Activated CD8-positive, alpha-beta memory T cell treated with anti-CD3 and anti-CD28 coated beads for 24 hours (primary cell): Measurements from ENCODE around the gene TNFRSF13B.
"Not testable (repeated sequence)": the region's sequence is repeated elsewhere in the genome, so short reads cannot be mapped to it uniquely, and the experiment has no call there.

Experiments
- DNase-seq: peaks from one replicate; pipeline ENCODE4 v3.0.0-alpha.2; 2020

The TNFRSF13B gene

DNA sequence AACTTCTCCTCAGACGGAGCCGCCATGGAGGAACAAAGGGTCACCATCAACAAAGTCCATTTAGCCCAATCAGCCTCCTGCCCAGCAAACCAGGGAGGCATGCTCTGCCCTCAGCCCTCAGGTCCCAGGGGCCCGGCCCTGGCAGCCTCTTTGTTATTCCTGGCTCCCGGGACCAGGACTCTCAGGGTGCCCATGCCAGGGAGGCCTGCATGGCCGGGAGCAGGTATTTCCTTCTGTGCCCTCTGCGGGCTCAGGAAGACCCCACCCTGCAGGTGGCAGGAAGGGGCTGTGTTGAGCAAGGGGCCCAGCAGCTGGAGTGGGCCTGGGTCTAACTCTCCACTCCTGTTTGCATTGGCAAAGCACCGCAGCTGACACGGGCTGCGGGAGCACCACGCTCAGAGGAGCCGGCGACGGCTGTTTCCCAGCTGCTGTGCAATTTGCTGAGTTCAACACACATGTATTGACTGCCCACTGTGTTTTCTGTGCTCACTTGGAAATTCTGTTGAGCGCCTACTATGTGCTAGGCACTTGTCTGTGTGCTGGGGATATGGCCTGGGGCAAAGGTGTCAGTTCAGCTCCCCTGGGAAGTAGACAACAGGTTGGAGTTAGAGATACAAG, 33.2 kb upstream of the TNFRSF13B start:
- not testable (repeated sequence) for DNase-seq

DNA sequence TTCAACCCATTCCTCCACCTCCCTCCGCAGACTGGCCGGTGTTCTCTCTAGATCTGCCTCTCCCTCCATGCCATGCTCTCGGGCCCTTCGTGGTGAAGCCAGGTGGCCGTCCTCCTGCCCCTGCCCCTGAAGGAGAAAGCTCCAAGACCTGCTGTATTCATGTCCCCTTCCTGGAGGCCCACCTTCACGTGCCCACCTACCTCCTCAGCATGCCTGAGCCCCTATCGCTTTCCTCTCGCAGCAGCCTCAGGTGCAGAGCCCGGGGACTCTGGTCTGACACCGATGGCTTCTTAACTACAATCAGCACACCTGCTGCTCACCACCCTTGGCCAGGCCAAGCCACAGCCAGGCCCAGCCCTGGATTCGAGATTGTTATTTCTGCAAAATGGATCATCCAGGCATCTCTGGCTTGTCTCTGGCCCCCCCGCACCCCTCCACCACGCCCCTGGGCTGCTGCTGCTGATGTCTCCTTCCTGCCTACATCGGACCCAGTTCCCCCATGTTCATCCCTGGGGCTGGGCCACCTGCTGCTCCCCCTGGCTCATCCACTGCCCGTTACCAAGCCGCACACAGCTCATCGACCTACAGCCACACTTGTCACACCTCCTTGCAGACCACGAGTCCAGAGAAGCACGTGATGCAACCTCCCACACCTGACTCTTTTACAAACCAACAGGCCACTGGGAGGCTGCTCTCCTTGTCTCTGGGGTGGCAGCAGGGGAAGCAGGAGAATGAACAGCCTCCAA, 32.5 kb upstream of the TNFRSF13B start:
- no peak for DNase-seq

DNA sequence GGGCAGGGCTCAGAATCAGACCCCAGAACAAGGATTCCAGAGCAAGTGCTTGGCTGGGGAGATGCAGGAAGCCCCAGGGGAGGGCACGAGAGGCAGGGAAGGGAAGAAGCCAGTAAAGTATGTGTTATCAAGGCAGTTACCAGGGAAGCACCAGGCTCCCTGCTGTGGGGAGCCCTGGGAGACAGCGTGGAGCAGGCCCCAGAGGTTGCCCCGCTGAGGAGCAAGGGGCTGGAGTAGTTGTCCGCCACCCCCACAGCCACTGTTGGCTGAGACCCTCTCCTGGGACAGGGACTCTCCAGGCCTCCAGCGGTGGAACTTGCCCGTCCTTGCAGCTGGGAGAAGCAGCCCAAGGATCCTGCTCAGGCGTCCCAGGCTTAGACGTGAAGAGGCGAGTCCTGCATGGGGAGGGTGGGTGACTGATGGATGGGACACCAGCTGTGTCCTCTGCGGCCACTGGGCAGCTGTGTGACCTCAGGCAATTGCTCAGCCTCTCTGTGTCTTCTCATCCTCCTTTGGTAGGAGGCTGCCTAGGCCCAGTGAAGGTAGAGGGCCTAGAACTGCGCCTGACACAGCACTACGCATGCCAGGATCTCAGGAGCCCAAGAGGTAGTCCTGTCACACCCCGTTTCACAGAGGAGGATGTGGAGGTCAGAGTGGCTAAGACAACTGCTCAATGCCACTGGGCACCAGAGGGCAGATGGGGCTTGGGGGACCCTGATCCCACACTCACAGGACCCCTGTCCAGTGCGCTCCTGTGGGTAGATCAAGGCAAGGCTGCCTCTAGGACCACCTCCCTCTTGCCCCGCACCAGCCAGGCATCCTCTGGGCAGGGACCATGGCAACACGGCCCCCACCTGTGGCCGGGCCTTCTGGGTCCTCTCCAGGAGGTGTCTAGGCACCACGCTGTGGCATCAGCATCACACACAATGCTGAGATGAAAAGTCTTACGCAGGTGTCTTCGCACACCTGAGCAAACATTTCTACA, 31.1 kb upstream of the TNFRSF13B start:
- not testable (repeated sequence) for DNase-seq

DNA sequence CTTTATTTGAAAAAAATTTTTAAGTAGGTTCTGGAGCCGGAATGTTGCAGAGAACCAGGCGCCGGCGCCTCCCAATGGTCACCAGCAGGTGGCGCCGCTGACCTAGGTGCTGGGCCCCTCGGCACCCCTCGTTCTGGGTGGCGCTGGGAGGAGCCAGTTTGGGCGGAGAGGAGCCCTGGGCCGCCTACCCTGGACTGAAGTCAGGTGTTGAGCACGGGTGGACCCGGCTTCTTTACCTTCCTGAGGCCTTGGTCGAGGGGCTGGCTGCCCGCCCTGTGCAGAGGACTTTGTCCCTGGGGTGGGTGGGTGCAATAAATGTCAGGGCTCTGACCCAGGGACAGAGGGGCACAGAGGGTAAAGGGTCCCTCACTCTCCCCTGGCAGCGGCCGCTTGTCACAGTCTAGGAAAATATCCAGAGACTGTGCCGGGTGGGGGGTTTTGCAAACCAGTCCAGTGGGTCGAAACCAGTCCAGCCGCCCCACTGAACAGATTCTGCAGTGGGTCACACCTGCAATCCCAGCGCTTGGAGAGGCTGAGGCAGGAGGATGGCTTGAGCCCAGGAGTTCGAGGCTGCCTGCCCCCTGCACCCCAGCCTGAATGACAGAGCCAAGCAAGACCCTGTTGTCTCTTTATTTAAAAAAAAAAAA, 30.1 kb upstream of the TNFRSF13B start:
- peak; percentile 92 for DNase-seq

DNA sequence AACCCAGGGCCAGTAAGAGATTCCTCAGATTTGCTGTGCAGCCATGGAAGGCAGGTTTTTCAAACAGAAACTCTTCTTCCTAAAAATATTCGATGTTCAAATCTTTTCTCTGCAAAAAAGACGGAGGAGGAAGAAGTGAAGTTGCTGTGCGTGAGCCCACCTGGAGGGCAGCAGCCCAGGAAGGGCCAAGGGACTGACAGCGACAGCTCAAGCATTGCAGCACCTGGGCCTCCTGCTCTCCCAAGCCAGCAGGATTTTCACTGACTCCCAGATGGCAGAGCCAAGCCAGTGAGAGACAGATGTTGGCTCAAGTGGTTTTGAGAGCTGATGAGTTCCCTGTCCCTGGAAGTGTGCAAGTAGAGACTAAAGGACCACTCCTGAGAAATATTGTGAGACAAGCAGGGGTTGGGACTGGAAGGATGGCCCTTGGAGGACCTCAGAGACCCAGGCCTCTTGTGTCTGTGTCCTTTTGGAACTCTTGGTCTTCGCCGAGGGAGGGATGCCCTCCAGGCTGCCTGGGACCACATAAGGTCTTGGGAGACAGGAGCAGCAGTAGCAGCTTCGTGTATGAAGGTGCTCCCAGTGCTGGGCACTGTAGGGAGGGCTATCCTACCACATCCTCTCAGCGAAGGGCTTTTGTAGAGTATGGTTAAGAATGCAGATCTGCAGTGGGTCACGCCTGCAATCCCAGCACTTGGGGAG, 29.3 kb upstream of the TNFRSF13B start:
- no peak for DNase-seq

DNA sequence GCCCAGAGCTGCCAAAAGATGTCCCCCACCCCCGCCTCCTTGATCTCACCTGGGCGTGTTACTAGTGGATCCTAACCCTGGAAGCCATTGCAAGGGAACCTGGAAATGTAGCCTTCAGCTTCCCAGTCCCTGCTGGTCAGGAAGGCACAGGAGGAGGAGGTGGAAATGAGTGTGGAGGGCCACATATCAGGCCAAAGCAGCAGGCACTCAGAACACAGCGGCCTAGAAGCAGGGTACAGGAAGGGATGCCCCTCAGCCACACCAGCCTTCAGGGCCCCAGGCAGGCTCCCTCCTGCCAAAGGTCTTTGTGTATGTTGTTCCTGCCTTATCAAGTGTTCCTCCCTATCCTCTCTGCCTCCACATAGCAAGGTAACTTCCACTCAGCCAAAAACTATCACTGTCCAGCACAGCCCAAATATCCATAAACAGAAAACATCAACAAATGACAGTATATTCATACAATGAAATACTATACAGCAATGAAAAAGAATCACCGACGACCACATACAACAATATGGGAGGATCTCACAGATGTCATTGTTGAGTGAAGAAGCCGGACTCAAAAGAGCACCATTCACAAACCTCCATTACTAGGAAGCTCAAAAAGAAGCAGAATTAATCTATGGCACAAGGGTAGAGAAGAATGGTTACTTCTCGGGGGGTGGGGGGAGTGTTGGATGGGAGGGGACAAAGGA, 28.2 kb upstream of the TNFRSF13B start:
- no peak for DNase-seq

DNA sequence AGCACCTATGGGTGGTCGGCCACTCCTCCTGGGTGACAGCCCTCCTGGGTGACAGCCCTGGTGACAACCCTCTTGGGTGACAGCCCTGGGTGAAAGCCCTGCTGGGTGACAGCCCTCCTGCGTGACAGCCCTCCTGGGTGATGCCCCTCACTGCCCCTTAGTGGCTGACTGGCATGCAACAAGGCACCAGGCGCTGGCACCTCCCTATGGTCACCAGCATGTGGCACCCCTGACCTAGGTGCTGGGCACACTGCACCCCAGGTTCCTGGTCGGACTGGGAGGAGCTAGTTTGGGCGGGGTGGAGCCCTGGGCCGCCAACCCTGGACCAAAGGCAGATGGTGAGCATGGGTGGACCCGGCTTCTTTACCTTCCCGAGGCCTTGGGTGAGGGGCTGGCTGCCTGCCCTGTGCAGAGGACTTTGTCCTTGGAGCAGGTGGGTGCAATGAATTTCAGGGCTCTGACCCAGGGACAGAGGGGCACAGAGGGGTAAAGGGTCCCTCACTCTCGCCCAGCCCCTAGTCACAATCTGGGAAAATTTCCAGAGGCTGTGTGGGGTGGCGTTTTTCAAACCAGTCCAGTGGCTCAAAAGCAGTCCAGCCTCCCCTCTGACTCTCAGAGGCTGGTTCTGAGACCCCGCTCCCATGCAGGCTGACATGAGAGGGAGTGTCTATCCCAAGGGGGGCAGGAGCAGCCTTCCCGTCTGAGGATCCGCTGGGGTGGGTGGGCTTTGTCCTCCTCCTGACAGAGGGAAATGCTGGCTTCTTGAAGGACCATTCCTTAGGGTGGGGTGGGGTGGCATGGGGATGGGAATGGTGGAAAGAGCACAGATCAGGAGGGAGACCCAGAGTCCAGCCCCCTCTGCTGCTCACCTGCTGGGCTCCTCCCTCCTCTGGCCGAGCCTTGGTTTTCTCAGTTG, 25.9 kb upstream of the TNFRSF13B start:
- peak; percentile 86 for DNase-seq

DNA sequence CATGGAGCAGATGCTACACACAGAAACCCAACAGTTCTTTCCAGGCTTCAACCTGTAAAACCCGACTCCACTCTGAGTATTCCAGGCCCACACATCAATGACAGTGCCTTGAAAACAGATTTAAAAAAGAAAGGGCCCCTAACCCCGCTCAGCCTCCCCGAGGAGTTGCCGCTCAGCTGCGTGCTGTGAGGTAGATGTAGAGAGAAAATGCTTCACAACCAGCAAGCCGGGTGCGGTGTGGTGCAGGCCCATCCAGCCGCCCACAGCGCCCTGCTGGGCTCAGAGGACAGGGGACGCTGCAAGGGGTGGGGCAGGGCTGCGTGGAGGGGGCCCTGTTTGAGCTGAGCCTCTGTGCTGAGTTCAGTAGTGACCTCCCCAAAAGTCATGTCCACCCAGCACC, 24.8 kb upstream of the TNFRSF13B start:
- DNase-seq = not testable (repeated sequence)

DNA sequence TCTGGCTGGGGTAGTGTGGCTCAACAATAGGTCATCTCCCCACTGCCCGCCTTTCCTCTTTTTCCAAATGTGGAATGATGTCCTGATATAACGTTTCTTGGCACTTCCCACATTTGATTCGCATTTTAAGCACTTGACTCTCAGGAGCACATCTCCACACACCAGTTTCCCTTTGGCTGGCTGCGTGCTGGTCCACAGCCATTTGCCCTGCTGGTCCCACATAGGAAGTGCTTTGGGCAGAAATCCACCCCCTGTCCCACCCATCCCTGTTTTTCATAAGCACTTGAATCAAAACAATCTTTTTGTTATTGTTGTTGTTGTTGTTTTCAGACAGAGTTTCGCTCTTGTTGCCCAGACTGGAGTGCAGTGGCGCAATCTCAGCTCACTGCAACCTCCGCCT, 24.0 kb upstream of the TNFRSF13B start:
- no peak for DNase-seq

DNA sequence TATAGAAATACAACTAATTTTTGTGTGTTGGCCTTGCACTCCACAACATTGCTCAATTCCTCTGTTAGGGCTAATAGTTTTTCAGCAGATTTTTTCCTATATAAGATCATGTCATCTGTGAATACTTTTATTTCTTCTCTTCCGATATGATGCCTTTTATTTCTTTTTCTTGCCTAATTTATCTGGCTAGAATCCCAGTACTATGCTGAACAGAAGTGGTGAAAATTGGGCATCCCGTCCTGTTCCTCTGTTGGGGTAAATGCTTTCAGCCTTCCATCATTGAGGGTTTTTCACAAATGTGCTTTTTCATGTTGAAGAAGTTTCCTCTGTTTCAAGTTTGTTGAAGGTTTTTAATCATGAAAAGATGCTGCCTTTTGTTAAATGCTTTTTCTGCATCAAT, 22.7 kb upstream of the TNFRSF13B start:
- DNase-seq = no peak

DNA sequence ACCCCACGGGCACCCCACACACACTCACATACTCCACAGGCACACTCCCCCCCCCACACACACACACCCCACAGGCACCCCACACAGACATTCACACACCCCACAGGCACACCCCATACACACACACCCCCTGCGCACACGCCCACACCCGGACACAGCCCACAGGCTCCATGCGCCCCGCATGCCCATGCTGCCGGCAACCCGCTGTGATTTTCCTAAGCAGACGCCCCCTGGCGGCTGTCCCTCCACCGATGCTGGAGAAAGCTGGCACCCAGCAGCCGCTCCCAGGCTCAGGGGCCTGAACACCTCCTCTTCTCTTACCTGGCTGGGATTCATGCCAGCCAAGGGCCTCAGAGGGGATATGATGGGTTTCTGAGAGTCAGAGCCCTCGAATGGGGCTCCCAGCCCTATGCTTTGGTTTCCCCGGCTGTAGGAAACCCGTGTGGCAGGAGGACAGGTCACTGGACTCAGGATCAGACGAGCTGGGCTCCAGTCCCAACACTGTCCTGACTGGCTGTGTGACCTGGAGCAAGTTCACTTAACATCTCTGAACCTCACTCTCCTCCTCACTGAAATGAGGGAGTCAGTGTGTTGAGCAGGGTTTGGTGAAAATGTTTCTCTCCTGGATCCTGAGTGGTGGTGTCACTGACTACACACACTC, 19.6 kb upstream of the TNFRSF13B start:
- peak; percentile 91 for DNase-seq

DNA sequence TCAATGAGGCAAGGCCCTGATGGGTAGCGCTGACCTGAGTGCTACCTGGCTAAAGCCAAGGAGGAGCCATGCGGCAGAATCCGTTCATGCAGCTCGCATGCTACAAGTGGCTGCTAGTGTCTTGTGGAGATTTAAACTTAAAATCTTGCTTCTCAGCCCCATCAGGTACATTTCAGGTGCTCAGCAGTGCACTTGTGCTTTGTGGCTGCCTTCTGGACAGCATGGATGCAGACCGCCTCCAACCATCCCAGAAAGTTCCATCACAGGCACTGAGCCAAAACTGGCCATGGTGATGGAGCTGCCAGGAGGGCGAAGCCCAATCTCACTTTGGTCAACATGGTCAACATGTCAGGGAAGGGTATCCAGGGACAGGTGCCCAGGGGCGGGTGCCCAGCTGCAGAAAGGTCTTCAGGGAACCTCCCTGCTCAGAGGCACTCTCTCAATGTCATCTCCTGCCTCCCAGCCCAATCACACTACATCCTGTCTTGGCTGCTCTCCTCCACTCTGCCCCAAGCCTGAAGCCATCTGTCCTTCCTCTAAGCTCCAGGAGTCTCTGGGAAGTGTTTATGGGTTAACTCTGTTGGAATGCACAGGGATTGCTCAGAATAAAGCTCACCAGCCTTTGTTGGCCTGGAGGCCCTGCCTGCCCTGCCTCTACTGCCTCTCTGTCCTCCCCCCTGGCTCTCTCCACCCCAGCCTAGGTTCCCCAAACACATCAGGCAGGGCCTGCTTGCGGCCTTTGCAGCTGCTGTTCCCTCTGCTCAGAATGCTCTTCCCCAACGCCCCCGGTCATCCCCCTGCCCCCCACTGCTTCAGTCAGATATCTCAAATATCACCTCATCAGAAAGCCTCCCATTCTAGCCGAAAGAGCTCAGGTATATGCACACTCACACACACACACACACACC, 18.3 kb upstream of the TNFRSF13B start:
- no peak for DNase-seq

DNA sequence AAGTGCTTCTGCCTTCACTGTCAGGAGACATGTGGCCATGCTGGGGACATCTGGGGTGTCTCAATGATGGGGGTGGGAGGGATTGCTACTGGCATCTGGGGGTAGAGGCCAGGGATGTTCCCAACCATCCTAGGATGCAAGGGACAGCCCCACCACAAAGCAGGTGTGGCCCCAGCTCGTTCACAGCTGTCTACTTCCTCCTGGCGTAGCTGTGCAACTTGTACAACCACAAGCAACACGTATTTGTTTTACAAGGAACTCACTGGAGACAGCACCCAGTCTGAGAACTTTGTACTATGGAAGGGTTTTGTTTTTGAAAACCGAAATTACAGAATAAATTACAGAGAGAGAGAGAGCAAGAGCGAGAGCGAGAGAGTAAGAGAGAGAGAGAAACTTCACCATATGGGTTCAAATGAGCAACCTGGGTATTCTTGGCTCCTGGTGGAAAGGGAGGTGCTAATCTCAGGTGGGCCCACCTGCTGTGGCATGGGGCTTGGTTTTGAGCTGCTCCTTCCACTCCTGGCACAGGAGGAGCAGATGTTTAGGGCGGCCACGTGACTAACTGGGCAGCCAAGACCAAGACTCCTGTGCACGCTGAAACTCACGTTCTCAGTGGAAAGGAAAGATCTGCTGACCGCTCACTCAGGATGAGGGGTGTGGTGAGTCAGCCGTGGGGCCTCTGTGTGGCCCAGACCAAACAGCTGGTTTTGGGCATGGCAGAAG, 17.5 kb upstream of the TNFRSF13B start:
- DNase-seq = no peak

DNA sequence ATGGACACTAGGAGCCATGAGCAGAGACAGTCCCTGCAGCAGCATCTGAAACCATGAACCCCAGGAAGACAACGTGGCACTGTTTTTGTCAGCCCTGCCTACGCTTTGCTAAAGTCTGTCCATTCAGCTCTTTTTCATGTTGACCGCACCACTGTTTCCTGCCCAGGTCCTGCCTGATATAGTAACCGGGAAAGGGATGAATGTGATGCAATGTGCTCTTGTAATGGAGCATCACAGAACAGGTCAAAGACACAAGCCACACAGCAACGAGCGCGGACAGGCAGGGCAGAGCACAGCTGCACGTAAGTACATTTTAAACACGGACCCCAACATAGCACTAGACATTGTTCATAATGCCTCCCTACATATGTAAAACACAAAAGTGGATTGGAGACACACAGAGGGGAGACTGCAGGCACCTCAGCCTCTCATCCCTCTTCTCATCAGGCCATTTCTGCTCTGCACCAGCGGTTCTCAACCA, 16.9 kb upstream of the TNFRSF13B start:
- DNase-seq = no peak

DNA sequence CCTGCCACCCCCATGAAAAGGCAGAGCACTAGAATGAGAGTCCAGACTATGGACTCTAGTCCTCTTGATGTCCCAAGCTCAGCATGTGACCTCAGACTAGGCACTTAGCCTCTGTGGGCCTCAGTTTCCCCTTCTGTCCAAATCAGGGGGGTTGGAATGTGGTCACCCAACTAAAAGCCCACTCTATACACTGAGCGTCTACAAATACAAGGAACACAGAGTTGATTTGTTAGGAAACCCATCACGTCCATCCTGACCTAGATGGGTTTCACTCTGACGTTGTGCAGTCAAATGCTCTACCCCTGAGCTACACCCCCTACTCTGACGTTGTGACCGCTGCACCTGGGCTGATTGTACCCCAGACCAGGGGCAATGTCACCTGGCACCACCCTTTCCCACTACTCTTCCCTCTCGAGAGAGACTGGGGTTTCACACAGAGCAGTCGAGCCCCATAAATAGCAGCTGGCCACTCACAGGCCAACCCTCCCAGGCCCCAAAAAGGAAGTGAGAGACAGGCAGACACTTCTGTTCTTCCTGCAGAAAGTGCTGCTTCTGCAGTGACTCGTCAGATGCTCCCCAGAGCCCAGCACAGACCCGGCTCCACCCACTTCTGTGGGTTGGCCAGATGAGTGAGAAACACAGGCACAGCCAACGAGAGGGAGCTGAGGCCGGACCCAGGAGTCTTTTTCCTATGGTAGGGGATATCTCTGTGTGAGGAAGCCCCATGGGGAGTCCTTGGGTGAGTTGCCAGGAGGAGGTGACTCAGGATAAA, 16.1 kb upstream of the TNFRSF13B start:
- peak; percentile 78 for DNase-seq

DNA sequence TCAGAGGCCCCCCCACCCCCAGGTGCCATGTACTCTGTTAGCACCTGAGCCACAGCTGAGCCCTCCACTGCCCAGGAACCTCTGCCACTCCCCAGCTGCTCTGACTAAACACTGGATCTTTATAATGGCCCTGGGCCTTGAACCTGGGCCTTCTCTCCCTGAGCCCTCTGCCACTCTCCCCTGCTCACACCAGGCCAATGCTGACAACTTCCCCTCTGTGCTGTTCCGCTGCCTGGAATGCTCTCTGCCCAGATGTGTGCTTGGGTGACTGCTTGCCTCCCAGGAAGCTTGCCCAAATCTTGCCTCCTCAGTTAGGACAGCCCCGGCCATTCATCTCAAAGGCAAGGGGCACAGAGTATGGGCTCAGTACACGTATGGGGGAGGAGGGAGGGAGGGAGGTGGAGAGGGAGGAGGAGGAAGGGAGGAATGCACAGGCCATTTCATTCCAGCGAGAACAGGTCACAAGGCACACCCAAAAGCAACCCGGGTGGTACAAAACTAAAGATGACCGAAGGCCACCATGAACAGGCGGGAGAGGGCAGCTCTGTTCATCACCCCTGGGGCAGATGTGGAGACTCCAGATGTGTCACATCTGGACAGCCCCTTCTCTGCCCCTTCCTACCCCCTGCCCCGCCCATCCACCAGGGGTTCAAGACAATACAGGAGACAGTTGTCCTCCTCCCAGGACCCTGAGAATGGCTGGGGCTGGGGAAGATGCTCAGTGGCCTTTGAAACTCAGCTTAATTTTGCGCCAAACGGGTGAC, 15.3 kb upstream of the TNFRSF13B start:
- DNase-seq = no peak
